Measurements from ENCODE around the gene RPS24. TPM values are rescaled to one million over a fixed set of nuclear protein-coding genes. Genes with fewer than 3 reads are reported as not detected.

RPS24 gene
- polyA plus RNA-seq, 4 donors, result 3,318 to 7,694 (median 4,630) TPM

Other genes with a start within 250 kb of the RPS24 start
- 10 to 100 TPM in 2 of 4 donors, 1 to 10 TPM in 2; 7.8 to 35.9 (median 11.4) TPM for gene DLG5, start 107.1 kb upstream of the RPS24 start, polyA plus RNA-seq
- 10 to 100 TPM in 1 of 4 donors, 1 to 10 TPM in 3; 4.3 to 13.2 (median 6.4) TPM for gene POLR3A, start 4.3 kb upstream of the RPS24 start, polyA plus RNA-seq